ENCODE data around the gene ZYG11B. TPM values are rescaled to one million over a fixed set of nuclear protein-coding genes. Genes with fewer than 3 reads are reported as not detected.
"Not testable (repeated sequence)": the region's sequence is repeated elsewhere in the genome, so short reads cannot be mapped to it uniquely, and the experiment has no call there.

Gene ZYG11B
- polyA plus RNA-seq, 1 donor from 2014 or later: 48.7 TPM

DNA sequence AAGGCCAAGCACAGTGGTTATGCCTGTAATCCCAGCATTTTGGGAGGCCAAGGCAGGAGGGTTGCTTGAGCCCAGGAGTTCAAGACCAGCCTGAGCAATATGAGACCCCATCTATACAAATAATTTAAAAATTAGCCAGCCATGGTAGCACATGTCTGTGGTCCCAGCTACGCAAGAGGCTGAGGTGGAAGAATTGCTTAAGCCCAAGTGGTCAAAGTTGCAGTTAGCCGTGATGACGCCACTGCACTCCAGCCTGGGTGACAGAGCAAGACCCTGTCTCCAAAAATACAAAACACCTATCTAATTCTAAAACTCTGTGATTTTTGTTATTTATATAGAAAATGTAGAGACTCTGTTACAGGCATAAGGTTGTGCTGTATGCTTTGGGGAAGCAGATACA is 72.1 kb downstream of the ZYG11B start:
- Histone ChIP-seq H3K9me3 (ENCODE audit: low read length) (no peaks in the 10 kb centered on the region), H3K27me3 (ENCODE audit: insufficient read depth, low read depth, low read length) (no peaks in the 10 kb centered on the region), H3K4me3 (ENCODE audit: low read length) (no peak overlapping the region), H2AFZ (ENCODE audit: low read depth, low read length) (no peak overlapping the region), H3K4me2 (ENCODE audit: low read length) (no peak overlapping the region), H3K79me2 (replicated peaks; ENCODE audit: insufficient read depth, low read length) (no peaks in the 10 kb centered on the region), H3K9me2 (ENCODE audit: insufficient read depth, low read length) (no peaks in the 10 kb centered on the region), H4K20me1 (ENCODE audit: insufficient read depth) (no peaks in the 10 kb centered on the region), H3K9ac (ENCODE audit: low read length) (no peak overlapping the region), H3K27ac (ENCODE audit: low read length) (no peak overlapping the region), H3F3A (ENCODE audit: insufficient read depth, low read length, poor library complexity, severe bottlenecking) (no peaks in the 10 kb centered on the region), H3K36me3 (ENCODE audit: insufficient read depth, low read length) (peaks cover 4% of the 10 kb centered on the region)
- no peak for TF ChIP-seq SMC3 (conservative IDR thresholded peaks at IDR 0.05; ENCODE audit: poor library complexity)
- TF ChIP-seq TAF1 (IDR thresholded peaks at IDR 0.05; ENCODE audit: low read depth): no peak
- TF ChIP-seq EZH2 (IDR thresholded peaks at IDR 0.05; ENCODE audit: borderline replicate concordance, insufficient read depth, low read length, poor library complexity, severe bottlenecking): no peak
- no peak for TF ChIP-seq EP300 (conservative IDR thresholded peaks at IDR 0.05; ENCODE audit: poor library complexity, severe bottlenecking)
- TF ChIP-seq, protein P1, sequence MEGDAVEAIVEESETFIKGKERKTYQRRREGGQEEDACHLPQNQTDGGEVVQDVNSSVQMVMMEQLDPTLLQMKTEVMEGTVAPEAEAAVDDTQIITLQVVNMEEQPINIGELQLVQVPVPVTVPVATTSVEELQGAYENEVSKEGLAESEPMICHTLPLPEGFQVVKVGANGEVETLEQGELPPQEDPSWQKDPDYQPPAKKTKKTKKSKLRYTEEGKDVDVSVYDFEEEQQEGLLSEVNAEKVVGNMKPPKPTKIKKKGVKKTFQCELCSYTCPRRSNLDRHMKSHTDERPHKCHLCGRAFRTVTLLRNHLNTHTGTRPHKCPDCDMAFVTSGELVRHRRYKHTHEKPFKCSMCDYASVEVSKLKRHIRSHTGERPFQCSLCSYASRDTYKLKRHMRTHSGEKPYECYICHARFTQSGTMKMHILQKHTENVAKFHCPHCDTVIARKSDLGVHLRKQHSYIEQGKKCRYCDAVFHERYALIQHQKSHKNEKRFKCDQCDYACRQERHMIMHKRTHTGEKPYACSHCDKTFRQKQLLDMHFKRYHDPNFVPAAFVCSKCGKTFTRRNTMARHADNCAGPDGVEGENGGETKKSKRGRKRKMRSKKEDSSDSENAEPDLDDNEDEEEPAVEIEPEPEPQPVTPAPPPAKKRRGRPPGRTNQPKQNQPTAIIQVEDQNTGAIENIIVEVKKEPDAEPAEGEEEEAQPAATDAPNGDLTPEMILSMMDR (IDR thresholded peaks at IDR 0.05; ENCODE audit: poor library complexity, severe bottlenecking): no peak
- no peak for TF ChIP-seq RAD21 (conservative IDR thresholded peaks at IDR 0.05)
- TF ChIP-seq, protein P2, sequence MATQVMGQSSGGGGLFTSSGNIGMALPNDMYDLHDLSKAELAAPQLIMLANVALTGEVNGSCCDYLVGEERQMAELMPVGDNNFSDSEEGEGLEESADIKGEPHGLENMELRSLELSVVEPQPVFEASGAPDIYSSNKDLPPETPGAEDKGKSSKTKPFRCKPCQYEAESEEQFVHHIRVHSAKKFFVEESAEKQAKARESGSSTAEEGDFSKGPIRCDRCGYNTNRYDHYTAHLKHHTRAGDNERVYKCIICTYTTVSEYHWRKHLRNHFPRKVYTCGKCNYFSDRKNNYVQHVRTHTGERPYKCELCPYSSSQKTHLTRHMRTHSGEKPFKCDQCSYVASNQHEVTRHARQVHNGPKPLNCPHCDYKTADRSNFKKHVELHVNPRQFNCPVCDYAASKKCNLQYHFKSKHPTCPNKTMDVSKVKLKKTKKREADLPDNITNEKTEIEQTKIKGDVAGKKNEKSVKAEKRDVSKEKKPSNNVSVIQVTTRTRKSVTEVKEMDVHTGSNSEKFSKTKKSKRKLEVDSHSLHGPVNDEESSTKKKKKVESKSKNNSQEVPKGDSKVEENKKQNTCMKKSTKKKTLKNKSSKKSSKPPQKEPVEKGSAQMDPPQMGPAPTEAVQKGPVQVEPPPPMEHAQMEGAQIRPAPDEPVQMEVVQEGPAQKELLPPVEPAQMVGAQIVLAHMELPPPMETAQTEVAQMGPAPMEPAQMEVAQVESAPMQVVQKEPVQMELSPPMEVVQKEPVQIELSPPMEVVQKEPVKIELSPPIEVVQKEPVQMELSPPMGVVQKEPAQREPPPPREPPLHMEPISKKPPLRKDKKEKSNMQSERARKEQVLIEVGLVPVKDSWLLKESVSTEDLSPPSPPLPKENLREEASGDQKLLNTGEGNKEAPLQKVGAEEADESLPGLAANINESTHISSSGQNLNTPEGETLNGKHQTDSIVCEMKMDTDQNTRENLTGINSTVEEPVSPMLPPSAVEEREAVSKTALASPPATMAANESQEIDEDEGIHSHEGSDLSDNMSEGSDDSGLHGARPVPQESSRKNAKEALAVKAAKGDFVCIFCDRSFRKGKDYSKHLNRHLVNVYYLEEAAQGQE (IDR thresholded peaks at IDR 0.05; ENCODE audit: borderline replicate concordance): no peak

DNA sequence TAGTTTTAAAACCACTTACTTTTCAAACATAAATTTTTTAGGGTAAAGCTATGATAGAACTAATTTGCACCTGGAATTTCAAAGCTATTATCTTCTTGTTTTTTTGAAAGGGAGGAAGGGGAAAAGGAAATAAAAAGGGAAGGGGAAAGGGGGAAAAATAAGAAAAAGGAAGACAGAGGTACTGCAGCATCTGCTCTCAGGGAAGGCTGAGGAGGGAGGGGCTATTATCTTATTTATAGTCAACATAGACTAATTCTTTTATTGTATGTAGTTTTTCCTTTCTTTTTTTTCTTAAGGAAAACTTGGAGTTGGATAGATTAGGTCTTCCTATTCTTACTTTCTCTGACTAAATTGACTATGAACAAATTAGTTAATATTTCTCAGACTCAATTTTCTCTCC is 74.8 kb downstream of the ZYG11B start:
- TF ChIP-seq MXI1 (conservative IDR thresholded peaks at IDR 0.05; ENCODE audit: poor library complexity, severe bottlenecking): no peak
- TF ChIP-seq, protein P1 (IDR thresholded peaks at IDR 0.05; ENCODE audit: poor library complexity, severe bottlenecking): no peak
- no peak for TF ChIP-seq SMC3 (conservative IDR thresholded peaks at IDR 0.05; ENCODE audit: poor library complexity)
- TF ChIP-seq, protein P2 (IDR thresholded peaks at IDR 0.05; ENCODE audit: borderline replicate concordance): no peak
- TF ChIP-seq EZH2 (IDR thresholded peaks at IDR 0.05; ENCODE audit: borderline replicate concordance, insufficient read depth, low read length, poor library complexity, severe bottlenecking): no peak
- no peaks in the 10 kb centered on the region for H3K79me2 ChIP-seq (replicated peaks; ENCODE audit: insufficient read depth, low read length)
- H3K9me3 ChIP-seq (ENCODE audit: low read length): no peaks in the 10 kb centered on the region
- H2AFZ ChIP-seq (ENCODE audit: low read depth, low read length): no peak overlapping the region
- H3K27me3 ChIP-seq (ENCODE audit: insufficient read depth, low read depth, low read length): no peaks in the 10 kb centered on the region
- H4K20me1 ChIP-seq (ENCODE audit: insufficient read depth): no peaks in the 10 kb centered on the region
- no peak overlapping the region for H3K4me3 ChIP-seq (ENCODE audit: low read length)
- H3K9me2 ChIP-seq (ENCODE audit: insufficient read depth, low read length): no peaks in the 10 kb centered on the region
- no peak overlapping the region for H3K4me2 ChIP-seq (ENCODE audit: low read length)
- H3K27ac ChIP-seq (ENCODE audit: low read length): no peak overlapping the region
- no peaks in the 10 kb centered on the region for H3F3A ChIP-seq (ENCODE audit: insufficient read depth, low read length, poor library complexity, severe bottlenecking)
- no peak overlapping the region for H3K9ac ChIP-seq (ENCODE audit: low read length)
- peaks cover 4% of the 10 kb centered on the region for H3K36me3 ChIP-seq (ENCODE audit: insufficient read depth, low read length)

GRCh38 chr1:52804083-52804482 is 77.8 kb downstream of the ZYG11B start:
- H3K27me3 ChIP-seq (ENCODE audit: insufficient read depth, low read depth, low read length); H3K27ac ChIP-seq (ENCODE audit: low read length); H3K9me3 ChIP-seq (ENCODE audit: low read length); H3F3A ChIP-seq (ENCODE audit: insufficient read depth, low read length, poor library complexity, severe bottlenecking); H3K9me2 ChIP-seq (ENCODE audit: insufficient read depth, low read length); H4K20me1 ChIP-seq (ENCODE audit: insufficient read depth); H3K4me2 ChIP-seq (ENCODE audit: low read length); H2AFZ ChIP-seq (ENCODE audit: low read depth, low read length); H3K4me3 ChIP-seq (ENCODE audit: low read length); H3K9ac ChIP-seq (ENCODE audit: low read length); H3K79me2 ChIP-seq (replicated peaks; ENCODE audit: insufficient read depth, low read length); H3K36me3 ChIP-seq (ENCODE audit: insufficient read depth, low read length): not testable (repeated sequence)

All from neural cell (in vitro differentiated cells).